ENCODE measurements around the gene TRIM13.
A peak's percentile ranks its signal among the peaks of the same experiment; 100 is the strongest.
"Not testable (repeated sequence)": the region's sequence is repeated elsewhere in the genome, so short reads cannot be mapped to it uniquely, and the experiment has no call there.

TRIM13 gene

DNA sequence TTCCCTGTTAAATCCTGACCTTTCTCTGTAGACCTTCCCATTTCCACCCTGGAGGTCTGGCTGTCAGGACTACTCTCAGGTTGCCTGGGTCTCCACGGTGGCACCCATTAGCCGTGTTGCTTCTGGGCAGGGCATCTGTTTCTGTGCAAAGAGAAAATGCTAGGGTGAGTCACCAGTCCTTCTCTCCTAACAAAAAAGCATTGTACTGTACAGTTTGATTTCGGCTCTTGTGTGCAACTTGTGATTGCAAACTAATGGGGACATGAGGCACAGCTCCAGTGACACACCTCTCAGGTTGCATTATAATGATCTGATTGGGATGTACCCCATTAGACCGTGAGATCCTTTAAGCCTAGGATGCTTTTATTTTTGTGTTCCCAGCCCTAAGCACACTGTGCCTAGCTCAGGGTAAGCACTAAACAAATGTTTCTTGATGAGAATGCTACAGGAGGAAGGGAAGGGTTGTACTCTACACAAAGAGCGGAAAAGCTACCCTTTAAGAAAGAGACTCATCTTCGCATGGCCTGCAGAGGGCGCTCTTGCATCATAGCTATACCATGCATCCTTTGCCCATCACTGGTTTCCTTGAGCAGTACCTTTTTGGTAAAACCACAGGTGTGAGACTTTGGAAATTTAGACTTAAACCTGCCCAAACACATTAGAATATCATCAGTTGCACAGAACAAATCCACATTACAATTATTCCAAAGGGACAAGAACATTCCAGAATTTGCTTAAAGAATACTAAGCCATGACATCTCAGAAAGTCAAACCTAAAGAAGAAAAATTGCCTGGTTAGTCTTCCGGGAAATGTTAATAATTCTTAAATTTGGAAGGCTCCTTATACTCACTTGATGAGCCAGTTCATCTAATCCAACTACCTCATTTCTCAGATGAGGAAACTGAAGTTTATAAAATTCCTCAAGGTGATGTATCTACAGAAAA lies 20.3 kb upstream of the TRIM13 start:
- Histone ChIP-seq H3K4me3 (ENCODE audit: low read depth, low read length) (no peak overlapping the region), H3K27ac (no peak overlapping the region), H3K36me3 (no peaks in the 10 kb centered on the region), H3K27me3 (ENCODE audit: insufficient read depth, low read depth, severe bottlenecking) (no peaks in the 10 kb centered on the region), H3K9me3 (ENCODE audit: severe bottlenecking) (no peaks in the 10 kb centered on the region)
- TF ChIP-seq, protein P1, sequence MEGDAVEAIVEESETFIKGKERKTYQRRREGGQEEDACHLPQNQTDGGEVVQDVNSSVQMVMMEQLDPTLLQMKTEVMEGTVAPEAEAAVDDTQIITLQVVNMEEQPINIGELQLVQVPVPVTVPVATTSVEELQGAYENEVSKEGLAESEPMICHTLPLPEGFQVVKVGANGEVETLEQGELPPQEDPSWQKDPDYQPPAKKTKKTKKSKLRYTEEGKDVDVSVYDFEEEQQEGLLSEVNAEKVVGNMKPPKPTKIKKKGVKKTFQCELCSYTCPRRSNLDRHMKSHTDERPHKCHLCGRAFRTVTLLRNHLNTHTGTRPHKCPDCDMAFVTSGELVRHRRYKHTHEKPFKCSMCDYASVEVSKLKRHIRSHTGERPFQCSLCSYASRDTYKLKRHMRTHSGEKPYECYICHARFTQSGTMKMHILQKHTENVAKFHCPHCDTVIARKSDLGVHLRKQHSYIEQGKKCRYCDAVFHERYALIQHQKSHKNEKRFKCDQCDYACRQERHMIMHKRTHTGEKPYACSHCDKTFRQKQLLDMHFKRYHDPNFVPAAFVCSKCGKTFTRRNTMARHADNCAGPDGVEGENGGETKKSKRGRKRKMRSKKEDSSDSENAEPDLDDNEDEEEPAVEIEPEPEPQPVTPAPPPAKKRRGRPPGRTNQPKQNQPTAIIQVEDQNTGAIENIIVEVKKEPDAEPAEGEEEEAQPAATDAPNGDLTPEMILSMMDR (IDR thresholded peaks at IDR 0.05; ENCODE audit: low read depth, low read length): peak; percentile 75
- peak; percentile 39 for DNase-seq

DNA sequence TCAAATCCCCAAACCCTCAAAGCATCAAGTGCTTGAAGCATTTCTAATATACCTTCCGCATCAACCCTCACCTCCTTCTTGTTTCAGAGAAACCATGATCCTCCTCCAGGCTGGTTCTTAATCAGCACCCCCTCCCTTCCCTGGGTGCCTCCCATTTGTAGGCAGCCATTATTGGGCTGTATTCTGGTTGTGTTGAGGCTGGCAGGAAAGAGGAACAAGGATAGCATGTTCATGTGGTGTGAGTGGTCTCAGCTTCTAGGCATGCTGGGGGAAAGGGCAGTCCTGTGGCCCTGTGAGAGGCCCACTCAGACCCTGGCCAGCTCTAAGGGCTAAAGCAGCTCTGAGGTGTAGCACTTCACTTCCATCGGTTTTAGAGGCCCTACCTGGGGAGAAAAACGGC lies 18.9 kb upstream of the TRIM13 start:
- Histone ChIP-seq H3K27me3 (ENCODE audit: insufficient read depth, low read depth, severe bottlenecking) (no peaks in the 10 kb centered on the region), H3K27ac (no peak overlapping the region), H3K9me3 (ENCODE audit: severe bottlenecking) (no peaks in the 10 kb centered on the region), H3K36me3 (no peaks in the 10 kb centered on the region), H3K4me3 (ENCODE audit: low read depth, low read length) (no peak overlapping the region)
- TF ChIP-seq, protein P1 (IDR thresholded peaks at IDR 0.05; ENCODE audit: low read depth, low read length): no peak
- no peak for DNase-seq

DNA sequence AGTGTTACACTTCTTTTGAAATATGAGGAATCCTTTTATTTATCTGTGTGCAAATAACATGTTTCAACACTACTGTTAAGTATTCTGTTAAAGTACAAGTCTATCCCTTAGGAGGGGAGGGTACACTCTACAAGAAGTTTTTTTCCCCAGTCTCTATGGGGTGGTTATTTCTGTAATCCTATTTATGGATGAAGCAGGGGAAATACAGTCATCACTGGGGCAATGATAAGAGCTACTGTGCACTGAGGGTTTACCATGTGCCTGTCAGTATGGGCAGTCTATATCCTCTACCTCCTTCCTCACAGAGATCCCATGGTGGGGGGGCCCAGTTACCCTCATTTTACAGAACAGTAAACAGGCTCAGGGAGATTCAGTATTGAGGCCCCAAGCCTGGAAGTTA lies 16.6 kb upstream of the TRIM13 start:
- Histone ChIP-seq H3K27me3 (ENCODE audit: insufficient read depth, low read depth, severe bottlenecking) (no peaks in the 10 kb centered on the region), H3K36me3 (no peaks in the 10 kb centered on the region), H3K9me3 (ENCODE audit: severe bottlenecking) (no peaks in the 10 kb centered on the region), H3K27ac (no peak overlapping the region), H3K4me3 (ENCODE audit: low read depth, low read length) (no peak overlapping the region)
- DNase-seq: no peak
- TF ChIP-seq, protein P1 (IDR thresholded peaks at IDR 0.05; ENCODE audit: low read depth, low read length): no peak

DNA sequence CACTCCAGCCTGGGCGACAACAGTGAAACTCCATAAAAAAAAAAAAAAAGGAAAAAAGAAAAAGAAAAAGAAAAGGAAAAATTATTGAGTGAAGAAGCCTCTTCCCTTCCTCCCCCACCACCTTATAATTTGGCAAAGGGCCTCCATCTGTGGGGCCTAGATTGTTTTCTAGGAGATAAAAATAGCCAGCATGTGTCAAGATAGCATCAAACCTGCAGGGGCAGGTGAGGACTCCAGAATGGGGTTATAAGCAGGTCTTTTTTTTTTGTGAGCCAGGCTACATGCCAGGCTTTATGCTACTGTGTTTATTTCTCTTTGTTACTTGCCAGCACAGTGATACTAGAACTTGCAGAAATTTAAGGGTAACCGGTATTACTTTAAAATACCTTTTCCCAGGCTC lies 11.7 kb upstream of the TRIM13 start:
- no peaks in the 10 kb centered on the region for H3K36me3 ChIP-seq
- no peak for DNase-seq
- no peak overlapping the region for H3K27ac ChIP-seq
- TF ChIP-seq, protein P1 (IDR thresholded peaks at IDR 0.05; ENCODE audit: low read depth, low read length): no peak
- no peak overlapping the region for H3K4me3 ChIP-seq (ENCODE audit: low read depth, low read length)
- no peaks in the 10 kb centered on the region for H3K9me3 ChIP-seq (ENCODE audit: severe bottlenecking)
- no peaks in the 10 kb centered on the region for H3K27me3 ChIP-seq (ENCODE audit: insufficient read depth, low read depth, severe bottlenecking)

DNA sequence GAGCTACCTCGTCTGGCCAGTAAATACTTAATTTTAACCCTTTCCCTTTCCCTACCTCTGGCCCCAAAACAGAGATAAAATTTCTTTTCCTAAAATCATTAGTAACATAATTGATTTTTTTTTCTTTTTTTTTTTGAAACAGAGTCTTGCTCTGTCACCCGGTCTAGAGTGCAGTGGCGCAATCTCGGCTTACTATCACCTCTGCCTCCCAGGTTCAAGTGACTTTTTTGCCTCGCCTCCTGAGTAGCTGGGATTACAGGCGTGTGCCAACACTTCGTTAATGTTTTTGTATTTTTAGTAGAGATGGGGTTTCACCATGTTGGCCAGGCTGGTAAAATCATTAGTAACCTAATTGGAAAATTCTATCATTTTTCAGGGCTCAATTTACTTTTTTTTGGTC lies 10.4 kb upstream of the TRIM13 start:
- H3K27ac ChIP-seq: no peak overlapping the region
- DNase-seq: no peak
- H3K9me3 ChIP-seq (ENCODE audit: severe bottlenecking): no peaks in the 10 kb centered on the region
- TF ChIP-seq, protein P1 (IDR thresholded peaks at IDR 0.05; ENCODE audit: low read depth, low read length): no peak
- no peaks in the 10 kb centered on the region for H3K27me3 ChIP-seq (ENCODE audit: insufficient read depth, low read depth, severe bottlenecking)
- no peak overlapping the region for H3K4me3 ChIP-seq (ENCODE audit: low read depth, low read length)
- H3K36me3 ChIP-seq: no peaks in the 10 kb centered on the region

DNA sequence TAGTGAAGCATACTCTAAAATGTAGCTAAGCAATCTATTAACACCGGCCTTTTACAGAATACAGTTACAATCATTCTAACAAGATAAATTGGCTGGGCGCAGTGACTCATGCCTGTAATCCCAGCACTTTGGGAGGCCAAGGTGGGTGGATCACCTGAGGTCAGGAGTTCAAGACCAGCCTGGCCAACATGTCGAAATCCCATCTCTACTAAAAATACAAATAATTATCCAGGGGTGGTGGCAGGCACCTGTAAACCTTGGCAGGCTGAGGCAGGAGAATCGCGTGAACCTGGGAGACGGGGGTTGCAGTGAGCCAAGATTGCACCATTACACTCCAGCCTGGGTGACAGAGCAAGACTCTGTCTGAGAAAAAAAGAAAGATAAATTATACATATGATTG lies 6.2 kb upstream of the TRIM13 start:
- H3K27me3 ChIP-seq (ENCODE audit: insufficient read depth, low read depth, severe bottlenecking); DNase-seq; H3K9me3 ChIP-seq (ENCODE audit: severe bottlenecking); H3K4me3 ChIP-seq (ENCODE audit: low read depth, low read length); H3K27ac ChIP-seq; H3K36me3 ChIP-seq: not testable (repeated sequence)

All from WERI-Rb-1 (cell line).